HG03097 (cell line): ENCODE data around the gene NPRL2.

Source experiments
- ATAC-seq: cut with Tn5 transposase; IDR thresholded peaks from one replicate; pipeline ENCODE4 v1.9.1; 2021; ENCODE audit not compliant: unreplicated experiment, low FRiP score

The NPRL2 gene

GRCh38 chr3:50353245-50354004 is 2.9 kb upstream of the NPRL2 start:
- ATAC-seq = no peak

- no peak for ATAC-seq
Observed at GRCh38 chr3:50352781-50353180, 2.2 kb upstream of the NPRL2 start.

GRCh38 chr3:50351323-50351697 is 735 bp upstream of the NPRL2 start:
- no peak for ATAC-seq

DNA sequence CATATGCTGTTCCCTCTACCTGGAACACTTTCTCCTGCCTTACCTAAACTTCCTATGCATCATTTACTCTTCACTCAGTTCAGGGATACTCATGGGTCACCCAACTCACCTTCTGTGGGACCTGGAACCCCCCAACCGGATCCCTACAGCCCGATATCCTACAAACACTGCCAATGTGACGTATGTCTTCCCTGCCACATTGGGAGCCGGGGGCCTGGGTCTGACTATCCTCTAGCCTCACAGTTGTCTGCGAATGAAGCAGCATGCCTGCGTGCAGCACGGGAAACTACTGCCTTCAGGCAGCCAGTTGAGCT is 405 bp downstream of the NPRL2 start:
- ATAC-seq = no peak

GRCh38 chr3:50347187-50347813 is 3.3 kb downstream of the NPRL2 start:
- no peak for ATAC-seq

DNA sequence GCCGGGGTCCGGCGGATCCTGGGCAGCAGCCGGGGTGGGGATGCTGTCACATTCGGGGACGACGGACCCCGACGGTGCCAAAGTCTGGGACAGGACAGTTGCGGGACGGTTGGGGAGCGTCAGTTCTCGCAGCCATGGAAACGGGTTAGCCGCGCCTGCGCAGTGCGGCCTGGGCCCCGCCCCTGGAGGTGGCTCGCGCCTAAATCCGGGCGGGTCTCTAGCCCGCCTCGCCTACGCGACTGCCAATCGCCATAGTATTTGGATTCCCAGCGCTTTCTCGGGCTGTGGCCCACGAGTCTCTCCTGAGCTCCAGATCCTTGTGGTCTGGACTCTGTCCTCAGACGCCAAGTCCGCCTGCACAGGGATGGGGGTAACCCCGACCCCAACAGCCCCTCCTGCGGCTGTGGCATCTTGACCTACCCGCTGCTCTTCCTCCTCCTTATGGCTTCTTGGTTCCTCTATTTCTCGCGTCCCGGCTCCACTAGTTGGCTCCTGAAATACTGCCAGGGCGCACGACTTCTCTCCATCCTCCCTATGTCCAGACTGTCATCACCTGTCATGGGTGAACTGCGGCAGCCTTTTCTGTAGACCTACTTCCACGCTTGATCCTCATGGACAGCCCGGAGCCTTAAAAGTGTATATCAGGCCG is 4.9 kb downstream of the NPRL2 start, which contains the start of gene ZMYND10:
ZMYND10 (minus strand) TSS at position 147 of the 649 bp plus-strand sequence. CDS start 153 bp downstream, outside the sequence.
- no peak for ATAC-seq

- no peak for ATAC-seq
Observed at GRCh38 chr3:50345008-50345407, 5.6 kb downstream of the NPRL2 start.

DNA sequence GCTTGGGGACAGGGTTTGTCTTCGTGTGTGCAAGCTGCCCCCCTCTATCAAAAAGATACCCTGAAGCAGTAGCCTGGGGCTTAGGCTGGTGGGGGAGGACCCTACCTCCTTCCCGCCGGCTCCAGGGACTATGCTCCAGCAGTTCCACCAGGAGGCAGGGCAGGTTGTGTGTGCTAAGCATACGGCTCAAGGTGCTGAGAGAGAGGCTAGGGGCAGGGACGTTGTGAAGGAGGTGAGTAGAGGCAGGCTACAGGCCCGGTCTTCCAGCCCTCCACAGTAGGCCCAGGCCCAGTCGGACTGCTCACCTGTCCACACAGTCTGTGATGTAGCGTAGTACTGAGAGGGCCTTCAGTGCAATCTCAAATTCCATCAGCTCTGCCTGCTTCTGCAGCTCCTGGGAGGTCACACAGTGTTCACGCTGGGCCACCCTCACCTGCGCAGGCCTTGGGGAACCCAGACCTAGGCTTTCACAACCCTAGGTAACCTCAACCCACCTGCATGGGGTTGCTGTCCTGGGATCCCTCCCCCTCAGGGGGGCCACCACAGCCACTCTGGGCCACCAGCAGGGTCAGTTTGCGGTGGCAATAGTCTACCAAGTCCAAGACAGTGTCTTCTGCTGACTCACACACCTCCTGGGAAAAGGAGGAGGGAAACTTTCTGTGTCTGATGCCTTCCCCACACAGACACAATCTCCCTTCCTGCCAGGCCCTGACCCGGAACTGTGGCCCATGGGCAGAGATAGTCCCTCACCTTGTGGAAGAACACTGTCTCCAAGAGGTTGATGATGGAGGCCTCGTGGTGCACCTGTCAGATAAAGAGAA is 7.6 kb downstream of the NPRL2 start:
- no peak for ATAC-seq

GRCh38 chr3:50341996-50342650 is 8.5 kb downstream of the NPRL2 start:
- no peak for ATAC-seq

DNA sequence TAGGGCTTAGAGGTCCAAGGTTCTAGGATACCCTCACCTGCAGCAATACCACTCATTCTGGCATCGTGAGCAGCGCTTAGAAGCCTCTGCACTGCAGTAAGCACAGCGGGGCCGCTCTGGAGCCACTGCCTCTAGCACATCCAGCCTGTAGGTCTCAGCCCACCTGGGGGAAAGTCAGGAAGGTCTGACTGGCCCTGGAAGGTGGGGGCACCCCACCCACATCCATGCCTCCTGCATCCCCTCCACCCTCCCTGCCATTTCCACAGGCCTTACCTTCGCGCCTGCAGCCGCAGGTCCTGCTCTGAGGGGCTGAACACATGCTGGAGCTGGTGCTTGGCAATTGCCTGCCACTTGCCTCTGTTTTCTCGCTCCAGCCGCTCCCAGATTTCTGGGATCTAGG is 9.0 kb downstream of the NPRL2 start:
- no peak for ATAC-seq

GRCh38 chr3:50340448-50341329 is 9.9 kb downstream of the NPRL2 start, which contains the start of gene RASSF1:
Gene RASSF1, minus strand, starts transcription at chr3:50340836. Its CDS starts 31 bp downstream, at chr3:50340805.
- no peak for ATAC-seq

GRCh38 chr3:50340147-50340447 is 10.5 kb downstream of the NPRL2 start:
- ATAC-seq = no peak

DNA sequence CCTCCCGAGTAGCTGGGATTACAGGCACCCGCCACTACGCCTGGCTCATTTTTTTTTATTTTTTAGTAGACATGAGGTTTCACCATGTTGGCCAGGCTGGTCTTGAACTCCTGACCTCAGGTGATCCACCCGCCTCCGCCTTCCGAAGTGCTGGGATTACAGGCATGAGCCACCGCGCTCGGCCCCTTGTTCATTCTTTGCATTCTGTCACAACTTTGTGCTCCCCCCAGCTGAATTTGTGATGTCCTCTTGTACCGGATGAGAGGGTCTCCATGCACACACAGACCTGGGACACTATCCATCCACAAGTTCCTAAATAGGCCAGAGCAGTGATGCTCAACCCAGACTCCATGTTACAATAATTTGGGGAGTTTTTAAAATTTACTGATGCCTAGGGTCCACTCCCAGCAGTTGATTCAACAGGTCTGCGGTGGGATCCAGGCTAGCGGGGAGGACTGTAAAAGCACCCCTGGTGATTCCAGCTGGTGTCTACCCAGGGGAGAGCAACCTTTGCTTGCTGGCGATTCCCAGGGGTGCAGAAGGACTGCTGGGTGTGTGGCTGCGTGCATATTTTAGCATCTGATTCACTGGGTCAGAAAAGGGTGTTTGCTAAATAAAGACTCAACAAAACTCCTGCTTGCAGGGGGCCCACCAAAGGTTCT is 11.0 kb downstream of the NPRL2 start:
- ATAC-seq = no peak

DNA sequence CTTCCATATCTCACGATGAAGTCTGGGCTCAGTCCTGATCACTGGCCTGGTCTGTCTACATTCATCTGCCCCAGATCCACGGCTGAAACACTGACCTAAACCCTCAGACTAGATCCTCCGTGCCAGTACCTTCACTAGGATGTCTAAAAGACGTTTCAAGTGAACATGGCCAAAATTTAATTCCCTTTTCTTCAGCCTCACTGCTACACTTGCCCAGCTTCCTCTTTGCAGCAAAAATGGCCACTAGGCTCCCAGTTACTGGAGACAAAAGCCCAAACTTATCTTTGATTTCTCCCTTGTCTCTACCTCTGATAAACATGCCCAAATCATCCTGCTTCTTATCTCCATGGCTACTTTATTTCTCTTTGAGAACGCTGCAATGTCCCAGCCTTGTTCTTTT is 11.6 kb downstream of the NPRL2 start:
- no peak for ATAC-seq

DNA sequence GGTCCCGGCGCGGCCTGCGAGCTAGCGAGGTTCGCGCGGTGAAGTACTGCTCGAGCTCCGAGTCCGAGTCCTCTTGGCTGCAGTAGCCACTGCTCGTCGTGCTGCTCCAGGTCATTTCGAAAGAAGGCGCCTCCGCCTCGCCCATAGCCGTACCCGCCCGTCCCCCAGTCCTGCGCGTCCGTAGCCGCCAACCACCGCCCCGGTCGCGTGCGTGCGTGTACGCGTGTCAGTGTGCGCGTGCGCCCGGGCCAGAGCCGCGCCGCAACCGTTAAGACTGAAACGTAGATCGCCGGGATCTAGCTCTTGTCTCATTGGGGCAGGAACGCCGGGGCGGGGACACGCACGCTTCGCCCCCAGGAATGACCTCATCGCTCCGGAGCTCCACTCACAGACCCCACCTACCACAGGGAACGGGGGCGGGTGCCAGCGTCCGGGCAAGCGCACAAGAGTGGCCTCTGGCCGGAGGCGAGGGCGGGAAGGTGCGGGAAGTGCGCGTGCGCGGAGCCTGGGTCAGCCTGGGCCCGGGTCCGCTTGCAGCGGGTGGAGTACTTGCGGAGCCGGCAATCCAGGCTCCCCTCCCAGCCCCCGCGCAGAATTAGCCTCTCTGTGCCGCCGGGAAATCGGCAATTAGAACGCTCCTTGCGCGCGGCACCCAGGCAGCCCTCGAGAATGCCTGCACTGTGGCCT is 13.3 kb downstream of the NPRL2 start:
- peak; percentile 74 for ATAC-seq

GRCh38 chr3:50336452-50337174 is 14.0 kb downstream of the NPRL2 start:
- ATAC-seq = no peak

DNA sequence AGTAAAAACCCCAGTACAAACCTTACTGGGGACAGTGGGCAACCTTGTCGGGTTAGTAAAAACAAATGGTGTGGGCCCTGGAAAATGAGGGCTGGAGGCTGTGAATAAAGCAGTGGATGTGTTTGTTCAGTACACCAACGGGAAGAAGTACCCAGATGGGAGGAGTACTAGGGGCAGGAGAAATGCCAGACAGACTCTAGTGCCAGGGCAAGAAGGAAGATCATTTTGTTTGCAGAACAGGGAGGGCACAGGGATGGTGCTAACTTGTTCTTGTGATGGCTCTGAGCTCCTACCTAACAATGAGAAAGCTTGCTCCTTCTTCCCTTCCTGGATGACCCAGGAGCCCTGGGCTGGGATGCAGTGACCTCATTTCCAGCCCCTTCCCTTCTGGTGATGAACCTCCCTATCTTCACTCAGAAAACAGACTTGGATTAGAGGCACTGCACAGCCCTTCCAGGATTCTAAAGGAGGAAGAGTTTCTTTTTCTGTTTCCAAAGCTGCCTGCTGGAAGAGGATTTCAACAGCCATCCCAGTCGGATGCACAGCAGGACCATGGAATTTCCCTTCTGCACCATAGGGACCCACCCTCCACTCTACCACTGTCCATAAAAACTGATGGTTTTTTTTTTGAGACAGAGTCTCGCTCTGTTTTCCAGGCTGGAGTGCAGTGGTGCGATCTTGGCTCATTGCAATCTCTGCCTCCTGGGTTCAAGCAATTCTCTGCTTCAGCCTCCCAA is 16.1 kb downstream of the NPRL2 start:
- no peak for ATAC-seq
